Measurements from ENCODE around the gene RNF14. TPM values are rescaled to one million over a fixed set of nuclear protein-coding genes. Genes with fewer than 3 reads are reported as not detected.
A peak's percentile ranks its signal among the peaks of the same experiment; 100 is the strongest.

The RNF14 gene
- total RNA-seq, 1 donor from 2014 or later = 51.6 TPM

GRCh38 chr5:141934099-141934844 is 34.6 kb upstream of the RNF14 start:
- Histone ChIP-seq H3K27ac (no peak overlapping the region), H3K9me3 (no peaks in the 10 kb centered on the region), H3K4me1 (no peaks in the 10 kb centered on the region), H3K27me3 (no peaks in the 10 kb centered on the region), H3K36me3 (peaks cover 96% of the 10 kb centered on the region), H3K4me3 (no peak overlapping the region)
- ATAC-seq (no peak), DNase-seq (no peak)
- intact Hi-C loops (cut with DNase I) = no loop called here
- TF ChIP-seq, protein P1, sequence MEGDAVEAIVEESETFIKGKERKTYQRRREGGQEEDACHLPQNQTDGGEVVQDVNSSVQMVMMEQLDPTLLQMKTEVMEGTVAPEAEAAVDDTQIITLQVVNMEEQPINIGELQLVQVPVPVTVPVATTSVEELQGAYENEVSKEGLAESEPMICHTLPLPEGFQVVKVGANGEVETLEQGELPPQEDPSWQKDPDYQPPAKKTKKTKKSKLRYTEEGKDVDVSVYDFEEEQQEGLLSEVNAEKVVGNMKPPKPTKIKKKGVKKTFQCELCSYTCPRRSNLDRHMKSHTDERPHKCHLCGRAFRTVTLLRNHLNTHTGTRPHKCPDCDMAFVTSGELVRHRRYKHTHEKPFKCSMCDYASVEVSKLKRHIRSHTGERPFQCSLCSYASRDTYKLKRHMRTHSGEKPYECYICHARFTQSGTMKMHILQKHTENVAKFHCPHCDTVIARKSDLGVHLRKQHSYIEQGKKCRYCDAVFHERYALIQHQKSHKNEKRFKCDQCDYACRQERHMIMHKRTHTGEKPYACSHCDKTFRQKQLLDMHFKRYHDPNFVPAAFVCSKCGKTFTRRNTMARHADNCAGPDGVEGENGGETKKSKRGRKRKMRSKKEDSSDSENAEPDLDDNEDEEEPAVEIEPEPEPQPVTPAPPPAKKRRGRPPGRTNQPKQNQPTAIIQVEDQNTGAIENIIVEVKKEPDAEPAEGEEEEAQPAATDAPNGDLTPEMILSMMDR (IDR thresholded peaks at IDR 0.05) = no peak

DNA sequence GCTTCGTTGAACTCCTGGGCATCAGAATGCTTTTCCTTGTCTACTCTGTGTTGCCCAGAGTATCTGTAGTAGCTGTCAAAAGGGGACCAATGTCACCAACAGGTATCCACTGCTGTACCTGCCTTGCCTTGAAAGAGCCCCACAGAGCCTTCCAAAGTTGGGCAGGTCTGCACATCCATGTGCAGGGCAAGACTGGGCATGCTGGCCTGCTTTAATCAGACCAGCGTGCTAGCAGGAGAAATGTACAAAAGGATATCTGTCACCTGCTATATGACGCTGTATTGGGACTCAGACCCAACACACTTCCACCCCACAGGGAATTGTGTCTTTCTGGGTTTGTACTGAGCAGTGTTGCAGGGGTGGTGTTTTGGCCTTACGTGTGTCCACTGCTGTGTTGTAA is 33.4 kb upstream of the RNF14 start:
- DNase-seq = no peak
- intact Hi-C loops (cut with DNase I) = no loop called here
- no peak overlapping the region for H3K4me3 ChIP-seq

DNA sequence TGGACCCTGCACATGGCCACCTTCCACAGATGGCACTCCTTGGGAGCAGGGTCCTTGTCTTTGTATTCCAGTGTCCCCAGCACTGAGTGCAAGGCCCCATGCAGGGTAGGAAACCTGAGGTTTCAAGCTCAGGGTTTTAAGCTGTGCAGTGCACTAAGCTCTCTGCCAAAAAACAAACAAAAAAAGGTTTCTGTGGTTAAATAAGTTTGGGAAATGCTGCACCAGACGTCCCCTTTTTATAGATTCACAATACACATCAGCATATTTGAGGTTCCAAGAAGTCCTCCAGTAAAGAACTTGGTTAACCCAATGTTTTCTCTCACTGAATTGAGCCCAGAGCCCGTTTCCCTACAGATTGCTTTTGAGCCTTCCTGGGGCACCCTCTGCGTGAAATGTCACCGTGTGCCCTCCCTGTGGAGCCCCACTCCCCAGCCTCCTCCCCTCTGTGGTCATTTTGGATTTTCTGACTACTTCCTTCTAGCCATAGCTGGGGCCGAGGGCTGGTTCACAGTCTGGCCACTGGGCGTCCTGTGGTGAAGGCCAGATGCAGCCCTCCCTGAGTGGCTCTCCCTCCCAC is 28.1 kb upstream of the RNF14 start:
- DNase-seq (no peak), ATAC-seq (peak; percentile 60)
- intact Hi-C loops (cut with DNase I) = no loop called here
- Histone ChIP-seq H3K36me3 (peaks cover 39% of the 10 kb centered on the region), H3K27ac (no peak overlapping the region), H3K4me3 (no peak overlapping the region), H3K9me3 (no peaks in the 10 kb centered on the region), H3K27me3 (no peaks in the 10 kb centered on the region), H3K4me1 (peaks cover 21% of the 10 kb centered on the region)
- TF ChIP-seq, protein P1 (IDR thresholded peaks at IDR 0.05) = peak; percentile 13

More for the DNA sequence above, 33.4 kb upstream of the RNF14 start:
- peaks cover 90% of the 10 kb centered on the region for H3K36me3 ChIP-seq
- H3K27me3 ChIP-seq = no peaks in the 10 kb centered on the region
- H3K9me3 ChIP-seq = no peaks in the 10 kb centered on the region
- no peak overlapping the region for H3K27ac ChIP-seq
- ATAC-seq = no peak
- no peaks in the 10 kb centered on the region for H3K4me1 ChIP-seq
- TF ChIP-seq, protein P1 (IDR thresholded peaks at IDR 0.05) = no peak

GRCh38 chr5:141941307-141941706 is 27.6 kb upstream of the RNF14 start:
- TF ChIP-seq, protein P1 (IDR thresholded peaks at IDR 0.05) = no peak
- intact Hi-C loops (cut with DNase I) = no loop called here
- H3K4me1 ChIP-seq = peaks cover 21% of the 10 kb centered on the region
- no peaks in the 10 kb centered on the region for H3K9me3 ChIP-seq
- H3K27me3 ChIP-seq = no peaks in the 10 kb centered on the region
- no peak overlapping the region for H3K4me3 ChIP-seq
- DNase-seq = no peak
- peak; percentile 33 for ATAC-seq
- peaks cover 34% of the 10 kb centered on the region for H3K36me3 ChIP-seq
- peak overlapping the region; percentile 13 for H3K27ac ChIP-seq

DNA sequence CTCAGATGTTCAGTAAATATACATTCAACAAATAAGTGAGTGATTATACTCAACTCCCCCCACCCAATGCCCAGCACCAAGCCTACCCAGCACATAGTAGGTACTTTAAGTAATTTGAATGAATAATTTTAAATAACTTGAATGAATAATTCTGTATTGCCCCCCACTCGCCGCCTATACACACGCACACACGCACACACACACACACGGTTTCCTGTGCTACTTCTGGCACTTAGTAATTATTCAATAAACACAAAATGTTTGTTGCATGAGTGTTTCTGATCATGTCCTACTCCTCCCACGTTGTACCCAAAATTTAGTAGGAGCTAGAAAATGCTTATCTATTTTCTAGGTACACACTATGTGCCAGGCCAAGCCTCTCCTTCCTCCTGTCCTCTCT is 27.1 kb upstream of the RNF14 start:
- intact Hi-C loops (cut with DNase I) = no loop called here
- no peak for DNase-seq
- TF ChIP-seq, protein P1 (IDR thresholded peaks at IDR 0.05) = no peak
- H3K27me3 ChIP-seq = no peaks in the 10 kb centered on the region
- peak overlapping the region; percentile 11 for H3K27ac ChIP-seq
- no peaks in the 10 kb centered on the region for H3K9me3 ChIP-seq
- peaks cover 21% of the 10 kb centered on the region for H3K4me1 ChIP-seq
- ATAC-seq = no peak
- H3K36me3 ChIP-seq = peaks cover 29% of the 10 kb centered on the region
- no peak overlapping the region for H3K4me3 ChIP-seq

Data from upper lobe of right lung (tissue), 1 donor.